HepG2 (cell line): ENCODE data around the gene DCAKD. TPM values are rescaled to one million over a fixed set of nuclear protein-coding genes. Genes with fewer than 3 reads are reported as not detected.

ENCODE experiments used
- DPF2 ChIP-seq: sonication (generic); formaldehyde crosslinking; IDR thresholded peaks from 2 replicates; pipeline ENCODE4 v1.4.0; 2020; ENCODE audit warnings: mild to moderate bottlenecking, low read depth, missing genetic modification reagents, borderline replicate concordance
- EEA1 ChIP-seq: sonication (generic); formaldehyde crosslinking; IDR thresholded peaks from 2 replicates; pipeline ENCODE4 v1.5.1; 2020; ENCODE audit warnings: mild to moderate bottlenecking, missing genetic modification reagents, borderline replicate concordance
- EHMT2 ChIP-seq: fragments of 200-600 bp; sonication (generic); IDR thresholded peaks from 2 replicates; pipeline ENCODE4 v1.7.0; 2017; ENCODE audit warnings: antibody characterized with exemption, low read depth, low read length, borderline replicate concordance
- FOXM1 ChIP-seq: sonication (generic); formaldehyde crosslinking; IDR thresholded peaks from 2 replicates; pipeline ENCODE4 v1.5.0; 2020; ENCODE audit warnings: missing genetic modification reagents
- KLF12 ChIP-seq: sonication (generic); formaldehyde crosslinking; IDR thresholded peaks from 2 replicates; pipeline ENCODE4 v1.4.0; 2020; ENCODE audit warnings: missing genetic modification reagents, borderline replicate concordance
- KLF6 ChIP-seq: IDR thresholded peaks from 2 replicates; pipeline ENCODE4 v1.8.0; 2016; ENCODE audit warnings: missing biosample characterization, missing genetic modification reagents
- MAF1 ChIP-seq: sonication (generic); formaldehyde crosslinking; IDR thresholded peaks from 2 replicates; pipeline ENCODE4 v1.5.0; 2020; ENCODE audit warnings: missing genetic modification reagents, borderline replicate concordance
- POGZ ChIP-seq: sonication (generic); formaldehyde crosslinking; IDR thresholded peaks from 2 replicates; pipeline ENCODE4 v1.4.0; 2020; ENCODE audit warnings: mild to moderate bottlenecking, missing genetic modification reagents
- SIX4 ChIP-seq: sonication (generic); formaldehyde crosslinking; IDR thresholded peaks from 2 replicates; pipeline ENCODE4 v1.4.0; 2020; ENCODE audit warnings: missing genetic modification reagents
- SMARCC2 ChIP-seq: fragments of 450-650 bp; IDR thresholded peaks from 2 replicates; pipeline ENCODE4 v1.6.1; 2017; ENCODE audit warnings: antibody characterized with exemption, mild to moderate bottlenecking
- TAF1 ChIP-seq: sonication (generic); formaldehyde crosslinking; IDR thresholded peaks from 2 replicates; pipeline ENCODE4 v1.4.0; 2020; ENCODE audit warnings: missing genetic modification reagents
- TBP ChIP-seq: sonication (generic); formaldehyde crosslinking; IDR thresholded peaks from 2 replicates; pipeline ENCODE4 v1.5.0; 2020; ENCODE audit warnings: missing genetic modification reagents
- ZKSCAN5 ChIP-seq: sonication (generic); formaldehyde crosslinking; IDR thresholded peaks from 2 replicates; pipeline ENCODE4 v1.5.1; 2020; ENCODE audit warnings: mild to moderate bottlenecking, missing genetic modification reagents
- ZNF101 ChIP-seq: sonication (generic); formaldehyde crosslinking; IDR thresholded peaks from 2 replicates; pipeline ENCODE4 v1.4.0; 2020; ENCODE audit warnings: mild to moderate bottlenecking, low read depth, missing genetic modification reagents, borderline replicate concordance
- ZNF17 ChIP-seq: sonication (generic); formaldehyde crosslinking; IDR thresholded peaks from 2 replicates; pipeline ENCODE4 v1.5.0; 2020; ENCODE audit warnings: mild to moderate bottlenecking, missing genetic modification reagents
- ZNF329 ChIP-seq: sonication (generic); formaldehyde crosslinking; IDR thresholded peaks from 2 replicates; pipeline ENCODE4 v1.9.0; 2021; ENCODE audit warnings: low read depth, mild to moderate bottlenecking, missing genetic modification reagents
- ZNF567 ChIP-seq: sonication (generic); formaldehyde crosslinking; IDR thresholded peaks from 2 replicates; pipeline ENCODE4 v1.8.1; 2023; ENCODE audit warnings: mild to moderate bottlenecking, missing genetic modification reagents, borderline replicate concordance
- ZNF570 ChIP-seq: sonication (generic); formaldehyde crosslinking; IDR thresholded peaks from 2 replicates; pipeline ENCODE4 v1.4.0; 2020; ENCODE audit warnings: mild to moderate bottlenecking, missing genetic modification reagents, borderline replicate concordance
- ZNF572 ChIP-seq: sonication (generic); formaldehyde crosslinking; IDR thresholded peaks from 2 replicates; pipeline ENCODE4 v1.5.1; 2020; ENCODE audit warnings: mild to moderate bottlenecking, missing genetic modification reagents
- ZNF75D ChIP-seq: sonication (generic); formaldehyde crosslinking; IDR thresholded peaks from 2 replicates; pipeline ENCODE4 v1.8.1; 2023; ENCODE audit warnings: missing genetic modification reagents, mild to moderate bottlenecking, borderline replicate concordance
- polyA plus RNA-seq, 8 experiments: library from polyadenylated mRNA; depleted of rRNA in 3 of 8; stranded (reverse) in 7 of 8; unstranded in 1 of 8; fragments of >200 nt; fragmentation: Illumina TruSeq in 4 of 8; extraction: Trizol in 4 of 8; gene quantifications; 2 replicates each; pipeline versions ENCODE4 v1.2.1 to v1.2.3, GENCODE V29; 2011 to 2016; ENCODE audit warnings: low read depth in 4 of 8, missing spikeins in 1 of 8, mixed read lengths in 1 of 8; ENCODE audit not compliant: insufficient read depth in 1 of 8
- total RNA-seq, 5 experiments: library from RNA; depleted of rRNA; stranded (reverse); fragments of >200 nt; fragmentation: Illumina TruSeq; extraction: Trizol; gene quantifications; 2 replicates each; pipeline ENCODE4 v1.2.3, GENCODE V29; 2016; ENCODE audit warnings: low read depth in 1 of 5
- TF ChIP-seq, protein P1 (sequence below): sonication (generic); formaldehyde crosslinking; IDR thresholded peaks from 2 replicates; pipeline ENCODE4 v1.4.0; 2020; ENCODE audit warnings: mild to moderate bottlenecking, missing genetic modification reagents
- TF ChIP-seq, protein P2 (sequence below): IDR thresholded peaks from 2 replicates; pipeline ENCODE4 v1.6.1; 2012; ENCODE audit warnings: low read depth, low read length, improper control_type of control experiment
- TF ChIP-seq, protein P3 (sequence below): sonication (generic); formaldehyde crosslinking; IDR thresholded peaks from 2 replicates; pipeline ENCODE4 v1.4.0; 2020; ENCODE audit warnings: missing genetic modification reagents
- TF ChIP-seq, protein P4 (sequence below): sonication (generic); formaldehyde crosslinking; IDR thresholded peaks from 2 replicates; pipeline ENCODE4 v1.5.0; 2020; ENCODE audit warnings: missing genetic modification reagents
- TF ChIP-seq, protein P5 (sequence below): sonication (generic); formaldehyde crosslinking; IDR thresholded peaks from 2 replicates; pipeline ENCODE4 v1.5.1; 2020; ENCODE audit warnings: mild to moderate bottlenecking, missing genetic modification reagents, borderline replicate concordance

DCAKD gene
- total and polyA plus RNA-seq, 2 of the 13 experiments (the other 11 are each of a cell fraction or from before 2014, with no cell fraction given): 25.9 to 29.2 TPM

DNA sequence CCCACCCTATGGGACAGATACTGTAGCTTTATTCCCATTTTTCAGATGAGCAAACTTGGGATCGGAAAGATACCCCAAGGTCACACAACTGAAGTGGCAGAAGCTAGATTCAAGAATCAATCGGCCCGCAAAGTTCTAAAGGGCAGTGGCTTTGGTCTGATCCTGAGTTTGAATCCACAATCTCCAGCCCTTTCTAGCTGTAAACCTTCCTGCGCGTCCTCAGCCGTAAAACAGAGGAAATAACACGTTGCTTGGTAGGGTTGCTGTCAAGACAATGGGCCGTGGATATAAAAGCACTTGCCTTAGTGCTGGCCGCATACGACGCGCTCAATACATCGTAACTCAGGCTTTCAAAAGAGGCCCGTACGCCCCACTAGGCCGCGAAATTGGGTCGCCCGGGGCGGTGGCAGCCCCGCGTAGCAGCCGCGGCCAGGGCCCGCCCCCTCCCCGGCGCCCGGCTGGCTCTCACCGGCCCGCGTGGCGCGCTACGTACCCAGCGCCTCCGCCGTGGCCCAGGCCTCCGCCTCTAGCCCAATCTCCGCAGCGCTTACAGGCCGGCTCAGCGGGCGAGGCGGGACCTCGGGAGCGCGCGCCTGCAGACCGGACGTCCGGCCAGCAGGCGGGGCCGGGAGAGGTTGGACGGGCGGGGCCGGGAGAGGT, at the start of gene DCAKD (continued):
- TF ChIP-seq ZNF75D (CRISPR knock-in tag): no peak
- no peak for TF ChIP-seq EEA1 (CRISPR knock-in tag)
- TF ChIP-seq, protein P1, sequence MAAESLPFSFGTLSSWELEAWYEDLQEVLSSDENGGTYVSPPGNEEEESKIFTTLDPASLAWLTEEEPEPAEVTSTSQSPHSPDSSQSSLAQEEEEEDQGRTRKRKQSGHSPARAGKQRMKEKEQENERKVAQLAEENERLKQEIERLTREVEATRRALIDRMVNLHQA: no peak
- TF ChIP-seq ZNF570 (CRISPR knock-in tag): no peak
- no peak for TF ChIP-seq TBP (CRISPR knock-in tag)
- TF ChIP-seq, protein P2, sequence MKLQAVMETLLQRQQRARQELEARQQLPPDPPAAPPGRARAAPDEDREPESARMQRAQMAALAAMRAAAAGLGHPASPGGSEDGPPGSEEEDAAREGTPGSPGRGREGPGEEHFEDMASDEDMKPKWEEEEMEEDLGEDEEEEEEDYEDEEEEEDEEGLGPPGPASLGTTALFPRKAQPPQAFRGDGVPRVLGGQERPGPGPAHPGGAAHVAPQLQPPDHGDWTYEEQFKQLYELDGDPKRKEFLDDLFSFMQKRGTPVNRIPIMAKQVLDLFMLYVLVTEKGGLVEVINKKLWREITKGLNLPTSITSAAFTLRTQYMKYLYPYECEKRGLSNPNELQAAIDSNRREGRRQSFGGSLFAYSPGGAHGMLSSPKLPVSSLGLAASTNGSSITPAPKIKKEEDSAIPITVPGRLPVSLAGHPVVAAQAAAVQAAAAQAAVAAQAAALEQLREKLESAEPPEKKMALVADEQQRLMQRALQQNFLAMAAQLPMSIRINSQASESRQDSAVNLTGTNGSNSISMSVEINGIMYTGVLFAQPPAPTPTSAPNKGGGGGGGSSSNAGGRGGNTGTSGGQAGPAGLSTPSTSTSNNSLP: no peak
- TF ChIP-seq EHMT2: no peak
- no peak; the same call in 1 of the 2 replicates for TF ChIP-seq ZNF329
- TF ChIP-seq, protein P3, sequence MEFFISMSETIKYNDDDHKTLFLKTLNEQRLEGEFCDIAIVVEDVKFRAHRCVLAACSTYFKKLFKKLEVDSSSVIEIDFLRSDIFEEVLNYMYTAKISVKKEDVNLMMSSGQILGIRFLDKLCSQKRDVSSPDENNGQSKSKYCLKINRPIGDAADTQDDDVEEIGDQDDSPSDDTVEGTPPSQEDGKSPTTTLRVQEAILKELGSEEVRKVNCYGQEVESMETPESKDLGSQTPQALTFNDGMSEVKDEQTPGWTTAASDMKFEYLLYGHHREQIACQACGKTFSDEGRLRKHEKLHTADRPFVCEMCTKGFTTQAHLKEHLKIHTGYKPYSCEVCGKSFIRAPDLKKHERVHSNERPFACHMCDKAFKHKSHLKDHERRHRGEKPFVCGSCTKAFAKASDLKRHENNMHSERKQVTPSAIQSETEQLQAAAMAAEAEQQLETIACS (CRISPR knock-in tag): peak; percentile 87
- TF ChIP-seq FOXM1 (CRISPR knock-in tag): no peak
- TF ChIP-seq DPF2 (CRISPR knock-in tag): no peak
- no peak for TF ChIP-seq KLF6
- no peak for TF ChIP-seq MAF1 (CRISPR knock-in tag)
- no peak for TF ChIP-seq SMARCC2
- TF ChIP-seq, protein P4, sequence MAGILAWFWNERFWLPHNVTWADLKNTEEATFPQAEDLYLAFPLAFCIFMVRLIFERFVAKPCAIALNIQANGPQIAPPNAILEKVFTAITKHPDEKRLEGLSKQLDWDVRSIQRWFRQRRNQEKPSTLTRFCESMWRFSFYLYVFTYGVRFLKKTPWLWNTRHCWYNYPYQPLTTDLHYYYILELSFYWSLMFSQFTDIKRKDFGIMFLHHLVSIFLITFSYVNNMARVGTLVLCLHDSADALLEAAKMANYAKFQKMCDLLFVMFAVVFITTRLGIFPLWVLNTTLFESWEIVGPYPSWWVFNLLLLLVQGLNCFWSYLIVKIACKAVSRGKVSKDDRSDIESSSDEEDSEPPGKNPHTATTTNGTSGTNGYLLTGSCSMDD (CRISPR knock-in tag): no peak
- no peak for TF ChIP-seq SIX4 (CRISPR knock-in tag)
- TF ChIP-seq ZNF572 (CRISPR knock-in tag): no peak
- TF ChIP-seq ZNF567 (CRISPR knock-in tag): peak; percentile 64; the same call in 1 of the 2 replicates
- TF ChIP-seq TAF1 (CRISPR knock-in tag): peak; percentile 56; the same call in 1 of the 2 replicates
- TF ChIP-seq ZKSCAN5 (CRISPR knock-in tag): no peak
- no peak for TF ChIP-seq ZNF17
- TF ChIP-seq, protein P5, sequence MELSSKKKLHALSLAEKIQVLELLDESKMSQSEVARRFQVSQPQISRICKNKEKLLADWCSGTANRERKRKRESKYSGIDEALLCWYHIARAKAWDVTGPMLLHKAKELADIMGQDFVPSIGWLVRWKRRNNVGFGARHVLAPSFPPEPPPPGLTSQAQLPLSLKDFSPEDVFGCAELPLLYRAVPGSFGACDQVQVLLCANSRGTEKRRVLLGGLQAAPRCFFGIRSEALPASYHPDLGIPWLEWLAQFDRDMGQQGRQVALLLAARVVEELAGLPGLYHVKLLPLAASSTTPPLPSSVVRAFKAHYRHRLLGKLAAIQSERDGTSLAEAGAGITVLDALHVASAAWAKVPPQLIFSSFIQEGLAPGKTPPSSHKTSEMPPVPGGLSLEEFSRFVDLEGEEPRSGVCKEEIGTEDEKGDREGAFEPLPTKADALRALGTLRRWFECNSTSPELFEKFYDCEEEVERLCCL (CRISPR knock-in tag): no peak
- peak; percentile 70; the same call in 1 of the 2 replicates for TF ChIP-seq KLF12 (CRISPR knock-in tag)
- TF ChIP-seq ZNF101 (CRISPR knock-in tag): no peak
- TF ChIP-seq POGZ (CRISPR knock-in tag): no peak
